Adrenal gland (tissue), 12 donors: ENCODE measurements around the gene SLC28A1. TPM values are rescaled to one million over a fixed set of nuclear protein-coding genes. Genes with fewer than 3 reads are reported as not detected.

Experiments
- DNase-seq, 7 donors: peaks; one replicate each; pipeline ENCODE4 v3.0.0-alpha.2; 2019 to 2020
- H3K27ac ChIP-seq, 5 donors: fragments of 200-600 bp; sonication (generic) in 4 of 5; 1 replicate in 3 of 5; 2 replicates in 2 of 5; pipeline versions ENCODE4 v1.5.1 to v1.8.0; 2016 to 2020; ENCODE audit warnings: mild to moderate bottlenecking in 1 of 5
- H3K27me3 ChIP-seq: fragments of 200-600 bp; 2 replicates; pipeline ENCODE4 v1.8.0; 2021
- H3K36me3 ChIP-seq, 2 donors: fragments of 200-600 bp; replicated peaks in 1 of 2; 1 replicate in 1 of 2; 2 replicates in 1 of 2; pipeline versions ENCODE4 v1.5.1 to v1.8.0; 2018 to 2022
- H3K4me1 ChIP-seq, 2 donors: fragments of 200-600 bp; replicated peaks in 1 of 2; 1 replicate in 1 of 2; 2 replicates in 1 of 2; pipeline versions ENCODE4 v1.5.1 to v1.8.0; 2018 to 2021
- H3K4me3 ChIP-seq, 4 donors: fragments of 200-600 bp; sonication (generic) in 3 of 4; one replicate each; pipeline ENCODE4 v1.5.1; 2016 to 2018
- H3K9me3 ChIP-seq, 3 donors: fragments of 200-600 bp; sonication (generic) in 1 of 3; replicated peaks in 1 of 3; 1 replicate in 2 of 3; 2 replicates in 1 of 3; pipeline versions ENCODE4 v1.5.1 to v1.8.0; 2016 to 2021
- POLR2A ChIP-seq, 2 donors: fragments of 450-650 bp; IDR thresholded peaks; one replicate each; pipeline ENCODE4 v1.6.1; 2017; ENCODE audit warnings: antibody characterized with exemption in 2 of 2, mild to moderate bottlenecking in 2 of 2, moderate library complexity in 1 of 2
- WGBS, 4 donors: extraction: QIAGEN DNeasy Blood & Tissue Kit in 2 of 4; methylation state at CpG; one replicate each; pipeline versions ENCODE4 v1.1.5 to v1.1.7; 2013 to 2017; 5-methylcytosine and 5-hydroxymethylcytosine counted together
- intact Hi-C, 2 donors: fragments of 100-400 bp; cut with DNase I; formaldehyde crosslinking; loops; one replicate each; pipeline versions ENCODE4 v1.14.1 to v1.15.0; 2022 to 2023
- polyA plus RNA-seq, 3 donors: library from polyadenylated mRNA; stranded (reverse); fragments of 200-250 nt in 2 of 3; fragments of 350-450 nt in 1 of 3; fragmentation: Illumina TruSeq in 1 of 3; extraction: RNeasy Lipid Tissue Mini Kit (QIAGEN cat#74804) in 1 of 3; gene quantifications; one replicate each; pipeline ENCODE4 v1.2.3, GENCODE V29; 2013 to 2014
- total RNA-seq, 9 donors: library from RNA; depleted of rRNA in 4 of 9; stranded (reverse); fragments of >200 nt in 4 of 9; fragments of 120-200 nt in 1 of 9; fragmentation: NEBNext Ultra II Directional in 1 of 9; extraction: Animal tissue kit (Norgen Biotek cat#: 25700) in 1 of 9; gene quantifications; one replicate each; pipeline versions ENCODE4 v1.1.0 to v1.2.4, GENCODE V29; 2013 to 2023
- TF ChIP-seq, protein P1 (sequence below), 6 experiments: fragments of 450-650 bp in 4 of 6; fragments of 200-600 bp in 2 of 6; sonication (generic) in 1 of 6; IDR thresholded peaks; 1 replicate in 5 of 6; 2 replicates in 1 of 6; pipeline versions ENCODE4 v1.5.1 to v1.8.0; 2016 to 2021; ENCODE audit warnings: antibody characterized with exemption in 6 of 6, mild to moderate bottlenecking in 2 of 6, moderate library complexity in 1 of 6
- donor health status: healthy with polysubstance abuse.
- donor health status: Bipolar disorder and iron deficiency.
- donor health status: DM: yes; HTN: yes; CAD: no.
- donor health status: DM: no; HTN: no; CAD: no.
- donor health status: DM: no; HTN: no; CAD: no.
- donor health status: DM: yes; HTN: yes; CAD: no.

Gene SLC28A1
- total and polyA plus RNA-seq, 12 donors = 0.03 to 0.19 (median 0.11) TPM; not detected in 4

DNA sequence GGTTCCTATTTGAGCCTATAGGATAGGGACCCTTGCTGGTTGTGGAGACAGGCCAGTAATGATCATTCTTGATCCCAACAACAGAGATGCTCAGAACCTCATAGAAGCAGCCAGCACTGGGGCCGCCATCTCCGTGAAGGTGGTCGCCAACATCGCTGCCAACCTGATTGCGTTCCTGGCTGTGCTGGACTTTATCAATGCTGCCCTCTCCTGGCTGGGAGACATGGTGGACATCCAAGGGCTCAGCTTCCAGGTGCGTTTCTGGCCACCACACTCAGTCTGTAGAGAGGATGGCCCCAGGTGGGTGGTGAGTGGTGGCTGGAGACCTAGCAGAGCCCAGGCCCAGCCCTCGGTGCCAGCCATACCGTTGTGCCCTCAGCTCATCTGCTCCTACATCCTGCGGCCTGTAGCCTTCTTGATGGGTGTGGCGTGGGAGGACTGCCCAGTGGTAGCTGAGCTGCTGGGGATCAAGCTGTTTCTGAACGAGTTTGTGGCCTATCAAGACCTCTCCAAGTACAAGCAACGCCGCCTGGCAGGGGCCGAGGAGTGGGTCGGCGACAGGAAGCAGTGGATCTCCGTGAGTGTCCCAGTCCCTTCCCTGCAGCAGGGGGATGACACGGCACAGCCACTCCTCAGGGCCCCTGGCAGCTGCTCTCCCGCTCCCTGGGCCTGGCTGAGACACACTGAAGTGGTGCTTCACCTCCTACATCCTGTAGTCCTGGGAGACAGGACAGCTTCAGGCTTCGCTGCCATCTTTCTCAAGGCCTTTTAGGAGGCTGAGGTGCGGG is 50.7 kb downstream of the SLC28A1 start:
- Histone ChIP-seq H3K36me3 (no peaks in the 10 kb centered on the region), H3K4me1 (no peaks in the 10 kb centered on the region), H3K9me3 (no peaks in the 10 kb centered on the region), H3K27me3 (no peaks in the 10 kb centered on the region), H3K27ac (no peak overlapping the region), H3K4me3 (no peak overlapping the region)
- peak in 1 of 7 donors; percentile 36 for DNase-seq
- 77 to 94% (median 84%) methylated on average over 11 to 21 of the region's 21 CpGs for WGBS, 4 donors
- intact Hi-C loops = loop anchor here in 1 of 2 donors (10.0 kb wide), 2 partner anchors 220 to 340 kb away; partner anchors contain the start of gene SEC11A
- no peak for TF ChIP-seq POLR2A (IDR thresholded peaks at IDR 0.05)
- TF ChIP-seq, protein P1, sequence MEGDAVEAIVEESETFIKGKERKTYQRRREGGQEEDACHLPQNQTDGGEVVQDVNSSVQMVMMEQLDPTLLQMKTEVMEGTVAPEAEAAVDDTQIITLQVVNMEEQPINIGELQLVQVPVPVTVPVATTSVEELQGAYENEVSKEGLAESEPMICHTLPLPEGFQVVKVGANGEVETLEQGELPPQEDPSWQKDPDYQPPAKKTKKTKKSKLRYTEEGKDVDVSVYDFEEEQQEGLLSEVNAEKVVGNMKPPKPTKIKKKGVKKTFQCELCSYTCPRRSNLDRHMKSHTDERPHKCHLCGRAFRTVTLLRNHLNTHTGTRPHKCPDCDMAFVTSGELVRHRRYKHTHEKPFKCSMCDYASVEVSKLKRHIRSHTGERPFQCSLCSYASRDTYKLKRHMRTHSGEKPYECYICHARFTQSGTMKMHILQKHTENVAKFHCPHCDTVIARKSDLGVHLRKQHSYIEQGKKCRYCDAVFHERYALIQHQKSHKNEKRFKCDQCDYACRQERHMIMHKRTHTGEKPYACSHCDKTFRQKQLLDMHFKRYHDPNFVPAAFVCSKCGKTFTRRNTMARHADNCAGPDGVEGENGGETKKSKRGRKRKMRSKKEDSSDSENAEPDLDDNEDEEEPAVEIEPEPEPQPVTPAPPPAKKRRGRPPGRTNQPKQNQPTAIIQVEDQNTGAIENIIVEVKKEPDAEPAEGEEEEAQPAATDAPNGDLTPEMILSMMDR (IDR thresholded peaks at IDR 0.05) = peak in 2 of 6 experiments; percentile 31 to 33

DNA sequence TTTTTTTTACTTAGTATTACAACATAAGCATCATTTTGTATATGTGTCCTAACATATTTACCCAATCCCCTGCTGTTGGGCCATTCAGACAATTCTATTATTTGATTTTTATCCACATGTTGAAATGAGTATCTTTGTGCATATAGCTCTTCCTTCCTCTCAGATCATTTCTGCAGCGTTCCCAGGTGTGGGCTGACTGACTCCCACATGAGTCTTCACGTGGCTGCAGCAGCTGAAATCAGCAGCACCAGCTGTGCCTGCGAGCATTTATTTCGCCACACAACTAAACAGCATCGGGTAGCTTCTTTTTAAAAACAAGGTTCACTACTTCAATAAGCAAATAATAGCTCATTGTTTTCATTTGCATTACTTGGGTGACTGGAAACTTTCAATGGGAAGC is 52.7 kb downstream of the SLC28A1 start:
- WGBS, 4 donors = 69 to 86% (median 74%) methylated on average over 5 of the region's 5 CpGs
- Histone ChIP-seq H3K4me3 (no peak overlapping the region), H3K9me3 (no peaks in the 10 kb centered on the region), H3K27me3 (no peaks in the 10 kb centered on the region), H3K4me1 (no peaks in the 10 kb centered on the region), H3K36me3 (no peaks in the 10 kb centered on the region), H3K27ac (no peak overlapping the region)
- TF ChIP-seq POLR2A (IDR thresholded peaks at IDR 0.05) = no peak
- TF ChIP-seq, protein P1 (IDR thresholded peaks at IDR 0.05) = no peak
- intact Hi-C loops = loop anchor here in 1 of 2 donors (10.0 kb wide), 2 partner anchors 222 to 342 kb away; partner anchors contain the start of gene SEC11A
- DNase-seq = no peak

DNA sequence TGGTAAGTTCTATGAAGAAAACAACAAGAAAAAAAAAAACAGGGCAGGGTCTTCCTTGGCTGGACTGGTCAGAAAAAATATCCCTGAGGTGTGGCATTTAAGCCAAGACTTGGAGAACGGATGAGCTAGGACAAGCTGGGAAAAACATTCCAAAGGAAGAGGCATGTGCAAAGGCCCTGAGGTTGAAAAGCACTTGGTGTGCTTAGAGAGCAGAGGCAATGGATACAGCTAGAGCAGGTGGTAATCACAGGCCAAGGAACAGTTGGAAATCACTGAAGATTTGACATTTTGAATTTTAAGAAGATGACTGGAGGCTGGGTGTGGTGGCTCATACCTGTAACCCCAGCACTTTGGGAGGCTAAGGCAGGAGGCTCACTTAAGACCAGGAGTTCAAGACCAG is 54.3 kb downstream of the SLC28A1 start:
- WGBS, 4 donors = 86 to 97% (median 96%) methylated on average over 1 of the region's 1 CpG
- Histone ChIP-seq H3K4me1 (no peaks in the 10 kb centered on the region), H3K9me3 (no peaks in the 10 kb centered on the region), H3K27me3 (no peaks in the 10 kb centered on the region), H3K27ac (no peak overlapping the region), H3K36me3 (no peaks in the 10 kb centered on the region), H3K4me3 (no peak overlapping the region)
- TF ChIP-seq, protein P1 (IDR thresholded peaks at IDR 0.05) = no peak
- no peak for TF ChIP-seq POLR2A (IDR thresholded peaks at IDR 0.05)
- intact Hi-C loops = loop anchor here in 1 of 2 donors (10.0 kb wide), 2 partner anchors 224 to 344 kb away; partner anchors contain the start of gene SEC11A
- no peak for DNase-seq

DNA sequence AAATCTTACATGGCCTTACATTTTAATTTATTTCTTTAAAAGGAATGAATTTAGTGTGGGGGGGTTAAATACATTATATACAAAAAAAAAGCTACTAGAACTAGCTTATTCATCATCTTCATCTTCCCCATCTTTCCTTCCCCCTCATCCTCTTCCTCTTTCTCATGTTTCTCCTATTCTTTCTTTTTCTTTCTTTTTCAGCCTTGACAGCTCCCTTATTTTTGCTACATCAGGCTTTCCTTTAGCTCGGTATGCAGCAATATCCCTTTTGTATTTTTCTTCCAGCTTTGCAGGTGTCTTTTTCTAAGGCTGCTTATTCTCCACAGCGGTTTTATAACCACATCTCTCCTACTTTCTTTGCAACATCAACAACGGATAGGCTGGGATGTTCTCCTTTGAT is 55.9 kb downstream of the SLC28A1 start:
- no peak for TF ChIP-seq POLR2A (IDR thresholded peaks at IDR 0.05)
- TF ChIP-seq, protein P1 (IDR thresholded peaks at IDR 0.05) = no peak

More for the DNA sequence above, 55.9 kb downstream of the SLC28A1 start:
- no peak overlapping the region for H3K4me3 ChIP-seq
- no peaks in the 10 kb centered on the region for H3K9me3 ChIP-seq
- no peaks in the 10 kb centered on the region for H3K27me3 ChIP-seq
- H3K4me1 ChIP-seq = no peaks in the 10 kb centered on the region
- 61 to 75% (median 73%) methylated on average over 3 of the region's 3 CpGs for WGBS, 4 donors
- intact Hi-C loops = no loop called here
- no peak for DNase-seq
- no peaks in the 10 kb centered on the region for H3K36me3 ChIP-seq
- H3K27ac ChIP-seq = no peak overlapping the region
